Astrocyte (in vitro differentiated cells and primary cell): ENCODE measurements around the gene CCDC71L. TPM values are rescaled to one million over a fixed set of nuclear protein-coding genes. Genes with fewer than 3 reads are reported as not detected.

Source experiments
- DNase-seq: peaks from one replicate; pipeline ENCODE4 v3.0.0-alpha.2; 2010; ENCODE audit warnings: low read depth
- FAIRE-seq: peaks from 2 replicates; lab custom pipeline; 2011; peaks lifted over from hg19 to GRCh38; lab: Jason Lieb, UNC
- H2AFZ ChIP-seq: 2 replicates; pipeline ENCODE4 v1.6.0; 2012; ENCODE audit warnings: low read depth, low read length, inconsistent platforms
- H3K27ac ChIP-seq: 2 replicates; pipeline ENCODE4 v1.5.1; 2011; ENCODE audit warnings: low read depth, low read length, inconsistent platforms
- H3K27me3 ChIP-seq: 2 replicates; pipeline ENCODE4 v1.6.0; 2011; ENCODE audit warnings: low read length, inconsistent platforms; ENCODE audit not compliant: insufficient read depth
- H3K36me3 ChIP-seq: 2 replicates; pipeline ENCODE4 v1.5.1; 2011; ENCODE audit warnings: low read length, inconsistent platforms; ENCODE audit not compliant: insufficient read depth
- H3K4me1 ChIP-seq: 2 replicates; pipeline ENCODE4 v1.5.1; 2011; ENCODE audit warnings: low read length, inconsistent platforms; ENCODE audit not compliant: insufficient read depth
- H3K4me2 ChIP-seq: 2 replicates; pipeline ENCODE4 v1.6.0; 2012; ENCODE audit warnings: low read length, inconsistent platforms
- H3K4me3 ChIP-seq: 2 replicates; pipeline ENCODE4 v1.5.1; 2011; ENCODE audit warnings: low read depth, mild to moderate bottlenecking, low read length, inconsistent platforms; ENCODE audit not compliant: insufficient read depth
- H3K79me2 ChIP-seq: 2 replicates; pipeline ENCODE4 v1.6.0; 2012; ENCODE audit warnings: mild to moderate bottlenecking, low read length, inconsistent platforms; ENCODE audit not compliant: insufficient read depth
- H3K9ac ChIP-seq: 2 replicates; pipeline ENCODE4 v1.6.0; 2012; ENCODE audit warnings: mild to moderate bottlenecking, low read length, inconsistent platforms
- H3K9me3 ChIP-seq: 2 replicates; pipeline ENCODE4 v1.5.1; 2012; ENCODE audit warnings: low read depth, mild to moderate bottlenecking, low read length, inconsistent platforms; ENCODE audit not compliant: insufficient read depth
- H4K20me1 ChIP-seq: 2 replicates; pipeline ENCODE4 v1.6.0; 2012; ENCODE audit warnings: low read length, inconsistent platforms; ENCODE audit not compliant: insufficient read depth
- H3K27ac Mint-ChIP-seq: one replicate; pipeline ENCODE4 v1.8.0; 2021; ENCODE audit warnings: mild to moderate bottlenecking, mixed read lengths; ENCODE audit not compliant: unreplicated experiment
- H3K27me3 Mint-ChIP-seq: one replicate; pipeline ENCODE4 v1.8.0; 2021; ENCODE audit warnings: low read depth, mixed read lengths; ENCODE audit not compliant: unreplicated experiment
- H3K36me3 Mint-ChIP-seq: one replicate; pipeline ENCODE4 v1.8.0; 2021; ENCODE audit warnings: low read depth, mixed read lengths; ENCODE audit not compliant: unreplicated experiment
- H3K4me1 Mint-ChIP-seq: one replicate; pipeline ENCODE4 v1.8.0; 2021; ENCODE audit warnings: low read depth, mixed read lengths; ENCODE audit not compliant: unreplicated experiment
- H3K4me3 Mint-ChIP-seq: one replicate; pipeline ENCODE4 v1.8.0; 2021; ENCODE audit warnings: mild to moderate bottlenecking, moderate library complexity, mixed read lengths; ENCODE audit not compliant: unreplicated experiment
- H3K9me3 Mint-ChIP-seq: one replicate; pipeline ENCODE4 v1.8.0; 2021; ENCODE audit warnings: mild to moderate bottlenecking, mixed read lengths; ENCODE audit not compliant: unreplicated experiment
- EZH2 ChIP-seq: IDR thresholded peaks from 2 replicates; pipeline ENCODE4 v1.6.1; 2012; ENCODE audit warnings: mild to moderate bottlenecking, low read length, inconsistent platforms; ENCODE audit not compliant: insufficient read depth
- total RNA-seq: library from RNA; stranded (reverse); gene quantifications from 2 replicates; pipeline ENCODE4 v1.2.1, GENCODE V29; 2021
- TF ChIP-seq, protein P1 (sequence below): IDR thresholded peaks from 2 replicates; pipeline ENCODE4 v1.5.1; 2011; ENCODE audit warnings: low read depth, mild to moderate bottlenecking, inconsistent platforms, low read length, moderate library complexity; ENCODE audit not compliant: insufficient read depth

The CCDC71L gene
- total RNA-seq, 1 donor from 2014 or later: 26.8 TPM

DNA sequence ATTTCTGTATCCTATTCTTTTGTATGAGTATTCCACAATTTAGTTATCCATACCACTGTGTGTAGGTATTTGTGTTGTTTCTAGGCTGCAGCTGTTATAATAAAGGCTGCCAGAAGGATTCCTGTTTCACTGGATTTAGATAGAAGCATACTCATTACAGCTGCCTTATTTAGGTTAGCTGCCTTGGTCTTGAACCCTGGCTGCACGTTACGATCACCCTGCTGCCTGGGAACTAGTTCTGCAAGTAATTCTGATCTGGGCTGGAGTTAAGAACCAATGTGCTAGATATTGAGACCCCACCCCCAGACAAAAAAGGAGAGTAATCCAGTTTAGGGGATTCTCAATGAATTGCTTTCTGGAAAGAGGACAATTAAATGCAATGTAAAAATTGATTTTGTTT is 43.1 kb downstream of the CCDC71L start:
- Histone ChIP-seq H3K4me2 (no peak overlapping the region), H3K36me3 (no peaks in the 10 kb centered on the region), H3K4me3 (no peak overlapping the region), H4K20me1 (no peaks in the 10 kb centered on the region), H3K79me2 (no peaks in the 10 kb centered on the region), H3K9ac (no peak overlapping the region), H3K27me3 (no peaks in the 10 kb centered on the region), H3K4me1 (no peaks in the 10 kb centered on the region), H2AFZ (no peak overlapping the region), H3K9me3 (no peaks in the 10 kb centered on the region), H3K27ac (no peak overlapping the region)
- FAIRE-seq (no peak), DNase-seq (no peak)
- H3K36me3 Mint-ChIP-seq: no peaks in the 10 kb centered on the region
- TF ChIP-seq EZH2: no peak
- TF ChIP-seq, protein P1, sequence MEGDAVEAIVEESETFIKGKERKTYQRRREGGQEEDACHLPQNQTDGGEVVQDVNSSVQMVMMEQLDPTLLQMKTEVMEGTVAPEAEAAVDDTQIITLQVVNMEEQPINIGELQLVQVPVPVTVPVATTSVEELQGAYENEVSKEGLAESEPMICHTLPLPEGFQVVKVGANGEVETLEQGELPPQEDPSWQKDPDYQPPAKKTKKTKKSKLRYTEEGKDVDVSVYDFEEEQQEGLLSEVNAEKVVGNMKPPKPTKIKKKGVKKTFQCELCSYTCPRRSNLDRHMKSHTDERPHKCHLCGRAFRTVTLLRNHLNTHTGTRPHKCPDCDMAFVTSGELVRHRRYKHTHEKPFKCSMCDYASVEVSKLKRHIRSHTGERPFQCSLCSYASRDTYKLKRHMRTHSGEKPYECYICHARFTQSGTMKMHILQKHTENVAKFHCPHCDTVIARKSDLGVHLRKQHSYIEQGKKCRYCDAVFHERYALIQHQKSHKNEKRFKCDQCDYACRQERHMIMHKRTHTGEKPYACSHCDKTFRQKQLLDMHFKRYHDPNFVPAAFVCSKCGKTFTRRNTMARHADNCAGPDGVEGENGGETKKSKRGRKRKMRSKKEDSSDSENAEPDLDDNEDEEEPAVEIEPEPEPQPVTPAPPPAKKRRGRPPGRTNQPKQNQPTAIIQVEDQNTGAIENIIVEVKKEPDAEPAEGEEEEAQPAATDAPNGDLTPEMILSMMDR: no peak
- no peak overlapping the region for H3K27ac Mint-ChIP-seq
- H3K9me3 Mint-ChIP-seq: peaks cover 7% of the 10 kb centered on the region
- no peak overlapping the region for H3K4me3 Mint-ChIP-seq
- no peaks in the 10 kb centered on the region for H3K27me3 Mint-ChIP-seq
- peaks cover 17% of the 10 kb centered on the region for H3K4me1 Mint-ChIP-seq

DNA sequence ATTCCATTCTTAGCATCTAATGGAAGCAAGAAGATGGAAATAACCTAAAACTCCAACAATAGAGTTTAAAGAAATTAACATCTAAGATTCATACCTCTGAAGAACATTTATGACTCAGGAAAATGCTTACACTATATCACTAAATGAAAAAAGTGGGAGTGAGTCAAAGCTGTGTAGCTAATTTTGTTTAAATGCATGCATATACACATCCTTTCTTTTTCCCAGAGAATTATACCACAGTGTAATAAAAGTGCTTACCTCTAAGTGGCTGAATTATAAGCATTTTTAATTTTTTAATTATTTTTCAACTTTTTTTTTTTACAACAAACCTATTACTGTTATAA is 44.3 kb downstream of the CCDC71L start:
- Mint-ChIP-seq H3K27me3 (no peaks in the 10 kb centered on the region), H3K36me3 (no peaks in the 10 kb centered on the region), H3K27ac (no peak overlapping the region), H3K4me3 (no peak overlapping the region), H3K9me3 (peaks cover 5% of the 10 kb centered on the region), H3K4me1 (peaks cover 17% of the 10 kb centered on the region)
- Histone ChIP-seq H4K20me1 (no peaks in the 10 kb centered on the region), H3K9me3 (no peaks in the 10 kb centered on the region), H2AFZ (no peak overlapping the region), H3K4me2 (no peak overlapping the region), H3K9ac (no peak overlapping the region), H3K4me1 (no peaks in the 10 kb centered on the region), H3K79me2 (no peaks in the 10 kb centered on the region), H3K27me3 (no peaks in the 10 kb centered on the region), H3K36me3 (no peaks in the 10 kb centered on the region), H3K27ac (no peak overlapping the region), H3K4me3 (no peak overlapping the region)
- no peak for DNase-seq
- TF ChIP-seq EZH2: no peak
- TF ChIP-seq, protein P1: no peak
- no peak for FAIRE-seq

DNA sequence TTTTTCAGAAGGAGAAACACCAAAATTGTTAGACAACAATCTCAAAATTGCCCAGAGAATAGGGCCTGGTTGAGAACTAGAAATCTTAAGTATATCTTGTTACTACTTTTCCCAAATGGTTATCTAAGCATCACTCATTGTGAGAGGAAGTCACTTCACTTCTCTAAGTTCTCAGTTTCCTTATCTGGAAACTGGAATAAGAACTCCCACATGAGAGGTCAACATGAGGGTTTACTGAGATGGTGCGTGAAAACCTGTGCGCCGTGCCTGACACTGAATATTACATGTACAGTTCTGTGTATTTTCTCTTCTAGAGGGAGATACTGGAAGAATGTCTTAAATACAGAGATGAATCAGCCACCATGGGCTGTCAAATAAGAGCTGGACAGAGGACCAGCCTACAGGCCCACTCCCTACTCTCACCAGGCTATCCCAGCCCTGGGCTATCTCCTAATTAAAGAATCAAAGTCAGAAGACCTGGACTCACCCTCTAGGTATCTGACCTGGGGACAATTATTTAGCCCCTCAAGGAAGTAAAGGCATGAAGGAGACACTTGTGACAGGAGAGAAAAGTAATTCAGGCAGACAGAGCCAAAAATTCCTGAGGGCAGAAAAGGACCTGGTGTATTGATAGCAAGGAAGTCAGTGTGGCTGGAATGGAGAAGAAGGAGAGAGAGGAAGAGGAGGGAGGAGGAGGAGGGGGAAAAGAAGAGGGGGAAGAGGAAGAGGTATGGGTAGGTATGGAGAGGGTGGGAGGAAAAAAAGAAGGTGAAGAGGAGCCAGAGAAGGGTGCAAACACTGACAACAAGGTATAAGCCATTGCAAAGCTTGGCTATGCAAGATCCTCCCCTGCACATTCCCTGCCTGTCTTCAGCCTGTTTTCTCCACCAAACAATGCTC is 44.9 kb downstream of the CCDC71L start:
- Mint-ChIP-seq H3K27ac (no peak overlapping the region), H3K27me3 (no peaks in the 10 kb centered on the region), H3K36me3 (no peaks in the 10 kb centered on the region), H3K4me3 (no peak overlapping the region), H3K4me1 (peaks cover 18% of the 10 kb centered on the region), H3K9me3 (no peaks in the 10 kb centered on the region)
- H3K79me2 ChIP-seq: no peaks in the 10 kb centered on the region
- no peaks in the 10 kb centered on the region for H3K4me1 ChIP-seq
- no peak overlapping the region for H2AFZ ChIP-seq
- no peaks in the 10 kb centered on the region for H3K27me3 ChIP-seq
- H3K4me2 ChIP-seq: no peak overlapping the region
- DNase-seq (no peak), FAIRE-seq (no peak)
- no peaks in the 10 kb centered on the region for H3K9me3 ChIP-seq
- H4K20me1 ChIP-seq: no peaks in the 10 kb centered on the region
- no peak overlapping the region for H3K4me3 ChIP-seq
- H3K27ac ChIP-seq: no peak overlapping the region
- no peak for TF ChIP-seq EZH2
- TF ChIP-seq, protein P1: no peak
- H3K9ac ChIP-seq: no peak overlapping the region
- H3K36me3 ChIP-seq: no peaks in the 10 kb centered on the region
